Thyroid gland (tissue), 4 donors: ENCODE data around the gene ESR1.

ENCODE experiments used
- CTCF ChIP-seq, 6 experiments: fragments of 200-600 bp in 3 of 6; fragments of 450-650 bp in 3 of 6; sonication (generic) in 3 of 6; IDR thresholded peaks; one replicate each; pipeline ENCODE4 v1.5.1; 2016 to 2019; ENCODE audit warnings: antibody characterized with exemption in 6 of 6, mild to moderate bottlenecking in 2 of 6, inconsistent platforms in 1 of 6, moderate library complexity in 1 of 6
- POLR2A ChIP-seq, 2 donors: fragments of 450-650 bp; IDR thresholded peaks; one replicate each; pipeline ENCODE4 v1.6.1; 2017; ENCODE audit warnings: antibody characterized with exemption in 2 of 2, mild to moderate bottlenecking in 2 of 2, moderate library complexity in 1 of 2

- TF ChIP-seq CTCF (IDR thresholded peaks at IDR 0.05) = no peak
- TF ChIP-seq POLR2A (IDR thresholded peaks at IDR 0.05) = no peak
Observed at GRCh38 chr6:151993364-151993763, 185.9 kb downstream of the ESR1 start.
